Cardiac fibroblast (primary cell): ENCODE measurements around the gene MESP1.

Experiments
- DNase-seq, 2 donors: peaks; one replicate each; pipeline versions ENCODE4 v3.0.0 to v3.0.0-alpha.2; 2010; ENCODE audit warnings: low read depth in 2 of 2
- H3K4me3 ChIP-seq, 2 donors: replicated peaks in 1 of 2; 1 replicate in 1 of 2; 2 replicates in 1 of 2; pipeline ENCODE4 v1.5.1; 2011; ENCODE audit warnings: low read depth in 2 of 2, low read length in 2 of 2, mild to moderate bottlenecking in 2 of 2, moderate library complexity in 1 of 2
- CTCF ChIP-seq: IDR thresholded peaks from one replicate; pipeline ENCODE4 v1.5.1; 2011; ENCODE audit warnings: low read depth, mild to moderate bottlenecking, low read length, inconsistent platforms

MESP1 gene

GRCh38 chr15:89728254-89728653 lies 22.8 kb downstream of the MESP1 start:
- peak; percentile 62 to 97 for DNase-seq
- H3K4me3 ChIP-seq: no peak overlapping the region
- TF ChIP-seq CTCF: no peak

DNA sequence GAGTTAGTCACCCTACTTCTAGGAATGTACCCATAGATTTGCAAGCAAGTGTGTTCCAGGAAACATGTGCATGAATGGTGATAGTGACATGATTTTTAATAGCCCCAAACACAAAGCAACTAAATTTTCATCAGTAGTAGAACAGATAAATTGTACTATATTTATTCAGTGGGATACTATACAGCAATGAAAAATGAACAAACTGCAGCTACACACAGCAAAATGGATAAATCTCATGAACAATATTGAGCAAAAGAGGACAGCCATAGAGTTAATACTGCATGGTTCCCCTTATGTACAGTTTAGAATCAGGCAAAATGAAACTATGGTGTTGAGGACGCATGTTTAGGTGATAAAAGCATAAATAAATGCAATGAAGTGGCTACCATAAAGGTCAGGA lies 26.0 kb downstream of the MESP1 start:
- no peak overlapping the region for H3K4me3 ChIP-seq
- DNase-seq: no peak
- no peak for TF ChIP-seq CTCF

GRCh38 chr15:89724621-89725020 lies 26.4 kb downstream of the MESP1 start:
- no peak for DNase-seq
- H3K4me3 ChIP-seq: no peak overlapping the region
- no peak for TF ChIP-seq CTCF

GRCh38 chr15:89723031-89723430 lies 28.0 kb downstream of the MESP1 start:
- DNase-seq: no peak
- no peak overlapping the region for H3K4me3 ChIP-seq
- TF ChIP-seq CTCF: no peak

- TF ChIP-seq CTCF: no peak
These were observed 36.3 kb downstream of the MESP1 start for GRCh38 chr15:89714775-89715174.

DNA sequence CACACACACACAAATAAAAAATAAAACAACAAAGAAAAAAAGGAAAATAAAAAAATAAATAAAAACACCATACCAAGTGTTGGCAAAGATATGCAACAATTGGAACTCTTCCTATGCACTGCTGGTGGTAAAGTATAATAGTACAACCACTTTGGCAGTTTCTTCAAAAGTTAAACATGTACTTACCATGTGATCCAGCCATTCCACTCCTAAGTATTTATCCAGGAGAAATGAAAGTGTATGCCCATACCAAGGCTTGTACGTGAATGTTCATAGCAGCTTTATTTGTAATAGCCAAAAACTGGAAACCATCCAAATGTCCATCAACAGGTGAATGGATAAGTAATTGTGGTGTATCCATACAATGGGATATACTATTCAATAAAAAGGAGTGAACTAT lies 43.5 kb downstream of the MESP1 start:
- H3K4me3 ChIP-seq: no peak overlapping the region
- no peak for DNase-seq
- no peak for TF ChIP-seq CTCF

More at GRCh38 chr15:89714775-89715174, 36.3 kb downstream of the MESP1 start:
- no peak overlapping the region for H3K4me3 ChIP-seq
- peak; percentile 3 to 74 for DNase-seq

DNA sequence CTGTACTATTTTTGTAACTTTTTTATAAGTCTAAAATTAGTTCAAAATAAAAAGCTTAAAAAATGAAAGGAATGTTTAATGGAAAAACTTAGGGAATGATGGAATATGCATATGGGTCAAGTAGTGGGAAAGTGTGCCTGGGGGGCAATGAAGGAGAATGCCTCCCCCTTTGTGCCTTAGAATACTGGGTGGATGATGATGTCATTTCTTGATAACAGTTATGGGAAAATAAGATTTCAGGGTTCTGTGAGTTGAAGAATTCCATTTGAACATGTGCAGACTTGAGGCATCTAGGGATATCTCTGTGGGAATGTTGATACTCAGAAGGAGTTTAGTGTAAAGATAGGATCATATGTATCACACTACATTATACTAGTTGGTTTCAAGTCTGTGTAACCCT lies 46.6 kb downstream of the MESP1 start:
- H3K4me3 ChIP-seq: no peak overlapping the region
- no peak for TF ChIP-seq CTCF
- DNase-seq: peak in 1 of 2 donors; percentile 23
